T-cell (primary cell): ENCODE measurements around the gene GID8. TPM values are rescaled to one million over a fixed set of nuclear protein-coding genes. Genes with fewer than 3 reads are reported as not detected.

Experiments used
- ATAC-seq, 4 experiments: fragments of 200-7000 bp in 3 of 4; fragments of 150-1000 bp in 1 of 4; cut with Tn5 transposase; replicated peaks in 1 of 4; 1 replicate in 3 of 4; 2 replicates in 1 of 4; pipeline ENCODE4 v1.10.0; 2021; ENCODE audit warnings: moderate library complexity in 3 of 4, mild to moderate bottlenecking in 2 of 4, moderate number of reproducible peaks in 1 of 4
- CTCF ChIA-PET, 2 donors: fragments of 300-600 bp; sonication (Branson Sonifier 250); formaldehyde crosslinking; loops; one replicate each; lab custom pipeline; 2022; ENCODE audit warnings: antibody characterized with exemption in 2 of 2; lab: Charles Lee
- POLR2A ChIA-PET, 2 donors: fragments of 300-600 bp; sonication (Branson Sonifier 250); formaldehyde crosslinking; loops; one replicate each; lab custom pipeline; 2022; ENCODE audit warnings: antibody characterized with exemption in 2 of 2; lab: Charles Lee
- DNase-seq, 35 experiments: peaks; one replicate each; pipeline versions ENCODE4 v3.0.0 to v3.0.0-alpha.2; 2013 to 2023
- H3K27ac ChIP-seq: one replicate; pipeline ENCODE4 v1.5.1; 2013; ENCODE audit warnings: low read length
- H3K27me3 ChIP-seq, 2 experiments: replicated peaks in 1 of 2; 1 replicate in 1 of 2; 2 replicates in 1 of 2; pipeline versions ENCODE4 v1.6.1 to v1.7.0; 2013; ENCODE audit warnings: low read length in 1 of 2, mixed read lengths in 1 of 2; ENCODE audit not compliant: control insufficient read depth in 2 of 2, insufficient read depth in 2 of 2; ENCODE audit errors: extremely low read depth in 1 of 2
- H3K36me3 ChIP-seq, 2 donors: 1 replicate in 1 of 2; 2 replicates in 1 of 2; pipeline versions ENCODE4 v1.6.1 to v1.7.0; 2013; ENCODE audit warnings: low read length in 1 of 2; ENCODE audit not compliant: control insufficient read depth in 2 of 2, insufficient read depth in 1 of 2; ENCODE audit errors: extremely low read depth in 1 of 2
- H3K4me1 ChIP-seq, 2 experiments: 1 replicate in 1 of 2; 2 replicates in 1 of 2; pipeline versions ENCODE4 v1.6.1 to v1.7.0; 2013; ENCODE audit warnings: low read length in 2 of 2, mixed read lengths in 1 of 2; ENCODE audit not compliant: insufficient read depth in 2 of 2, control insufficient read depth in 1 of 2; ENCODE audit errors: extremely low read depth in 1 of 2
- H3K4me3 ChIP-seq, 2 donors: 1 replicate in 1 of 2; 2 replicates in 1 of 2; pipeline versions ENCODE4 v1.5.1 to v1.7.0; 2013; ENCODE audit warnings: mild to moderate bottlenecking in 2 of 2, low read length in 1 of 2, moderate library complexity in 1 of 2; ENCODE audit not compliant: control insufficient read depth in 1 of 2; ENCODE audit errors: extremely low read depth in 1 of 2
- H3K9me3 ChIP-seq: 2 replicates; pipeline ENCODE4 v1.7.0; 2013
- H3K27ac Mint-ChIP-seq, 2 donors: one replicate each; pipeline ENCODE4 v1.8.0; 2020 to 2021; ENCODE audit warnings: mild to moderate bottlenecking in 2 of 2, mixed read lengths in 2 of 2
- H3K27me3 Mint-ChIP-seq, 2 donors: one replicate each; pipeline ENCODE4 v1.8.0; 2021 to 2022; ENCODE audit warnings: mixed read lengths in 2 of 2
- H3K36me3 Mint-ChIP-seq: one replicate; pipeline ENCODE4 v1.8.0; 2021; ENCODE audit warnings: mixed read lengths
- H3K4me1 Mint-ChIP-seq, 3 donors: one replicate each; pipeline ENCODE4 v1.8.0; 2020 to 2022; ENCODE audit warnings: mixed read lengths in 3 of 3, mild to moderate bottlenecking in 1 of 3
- H3K4me3 Mint-ChIP-seq, 3 donors: one replicate each; pipeline ENCODE4 v1.8.0; 2020 to 2022; ENCODE audit warnings: mild to moderate bottlenecking in 3 of 3, mixed read lengths in 3 of 3, moderate library complexity in 3 of 3
- H3K9me3 Mint-ChIP-seq, 3 donors: one replicate each; pipeline ENCODE4 v1.8.0; 2020 to 2022; ENCODE audit warnings: mixed read lengths in 3 of 3
- WGBS: methylation state at CpG from one replicate; pipeline ENCODE4 v1.1.5; 2013; ENCODE audit warnings: missing lambda C conversion rate; ENCODE audit not compliant: insufficient coverage; 5-methylcytosine and 5-hydroxymethylcytosine counted together
- total RNA-seq, 35 experiments: library from RNA in 6 of 35; stranded (reverse) in 6 of 35; fragments of 120-200 nt in 1 of 35; gene quantifications; one replicate each; pipeline versions ENCODE4 v1.2.1 to v1.2.4 and lab custom pipeline; 2013 to 2026

The GID8 gene
- total RNA-seq, 5 donors from 2014 or later (not counting 1 experiment from before 2014, with no cell fraction given), result 33.1 to 43.4 (median 41.2) TPM

- no peaks in the 10 kb centered on the region for H3K9me3 Mint-ChIP-seq
- peaks cover 74 to 81% (median 76%) of the 10 kb centered on the region in 3 donors for H3K4me1 Mint-ChIP-seq
- H3K27ac ChIP-seq, result peak overlapping the region; percentile 89
- DNase-seq, result peak in 34 of 35 experiments; percentile 31 to 75 (median 52)
- H3K4me1 ChIP-seq, result peaks cover 47 to 76% of the 10 kb centered on the region in 2 experiments
- no peaks in the 10 kb centered on the region for H3K36me3 Mint-ChIP-seq
- H3K4me3 ChIP-seq, result peak overlapping the region; percentile 83 to 93
- ChIA-PET POLR2A (interaction anchor here in 1 of 2 donors (1.8 kb wide), 1 partner anchor 10 kb away, joined by 4 read pairs; no protein-coding TSS in a partner anchor), CTCF (interaction anchor here in 1 of 2 donors (0.7 to 1.8 kb wide), 3 partner anchors 9 to 64 kb away, joined by 3 to 6 read pairs (median 3); partner anchors contain the start of gene TCFL5)
- H3K36me3 ChIP-seq, result no peaks in the 10 kb centered on the region
- no peaks in the 10 kb centered on the region for H3K9me3 ChIP-seq
- peak overlapping the region; percentile 95 to 97 (median 95) for H3K4me3 Mint-ChIP-seq
- peak overlapping the region; percentile 93 to 94 for H3K27ac Mint-ChIP-seq
- no peaks in the 10 kb centered on the region for H3K27me3 Mint-ChIP-seq
- no peaks in the 10 kb centered on the region for H3K27me3 ChIP-seq
- under 1% methylated on average over 58 of the region's 63 CpGs for WGBS
- peak in 3 of 4 experiments; percentile 8 to 30 (median 16) for ATAC-seq
Measured at GRCh38 chr20:62925420-62926228, 12.3 kb upstream of the GID8 start.

GRCh38 chr20:62926229-62927127 lies 11.5 kb upstream of the GID8 start, which contains the start of gene DIDO1:
TSS of gene DIDO1 (minus strand) at chr20:62926505.
- Mint-ChIP-seq H3K27me3 (no peaks in the 10 kb centered on the region), H3K4me1 (peaks cover 68 to 82% (median 69%) of the 10 kb centered on the region in 3 donors)
- under 1% methylated on average over 84 of the region's 92 CpGs for WGBS

GRCh38 chr20:62927128-62927705 lies 10.7 kb upstream of the GID8 start:
- Mint-ChIP-seq H3K4me3 (peak overlapping the region; percentile 94 to 97 (median 96)), H3K9me3 (no peaks in the 10 kb centered on the region), H3K27ac (peak overlapping the region; percentile 95 to 96), H3K4me1 (peaks cover 66 to 78% (median 67%) of the 10 kb centered on the region in 3 donors), H3K36me3 (no peaks in the 10 kb centered on the region), H3K27me3 (no peaks in the 10 kb centered on the region)
- DNase-seq, result no peak
- POLR2A ChIA-PET, result interaction anchor here in 1 of 2 donors (1.1 kb wide), 1 partner anchor 10 kb away, joined by 4 read pairs; no protein-coding TSS in a partner anchor
- peak overlapping the region; percentile 68 for H3K27ac ChIP-seq
- H3K4me1 ChIP-seq, result peaks cover 37 to 62% of the 10 kb centered on the region in 2 experiments
- WGBS, result 98% methylated on average over 4 of the region's 12 CpGs
- no peak for ATAC-seq
- no peaks in the 10 kb centered on the region for H3K27me3 ChIP-seq
- no peaks in the 10 kb centered on the region for H3K36me3 ChIP-seq
- CTCF ChIA-PET, result interaction anchor here in 1 of 2 donors (1.0 to 1.8 kb wide), 3 partner anchors 8 to 10 kb away, joined by 4 to 6 read pairs (median 4); no protein-coding TSS in a partner anchor
- H3K4me3 ChIP-seq, result peak overlapping the region; percentile 56 to 93
- H3K9me3 ChIP-seq, result no peaks in the 10 kb centered on the region

More at GRCh38 chr20:62926229-62927127, 11.5 kb upstream of the GID8 start, which contains the start of gene DIDO1:
- H3K4me3 ChIP-seq, result peak within 1 kb of the TSS; percentile 83 to 93
- peaks cover 43 to 67% of the 10 kb centered on the region in 2 experiments for H3K4me1 ChIP-seq
- peak within 1 kb of the TSS; percentile 95 to 96 for H3K27ac Mint-ChIP-seq
- H3K27ac ChIP-seq, result peak within 1 kb of the TSS; percentile 89
- H3K27me3 ChIP-seq, result no peaks in the 10 kb centered on the region
- H3K36me3 Mint-ChIP-seq, result no peaks in the 10 kb centered on the region
- no peaks in the 10 kb centered on the region for H3K9me3 Mint-ChIP-seq
- H3K36me3 ChIP-seq, result no peaks in the 10 kb centered on the region
- ChIA-PET CTCF (interaction anchor here in 1 of 2 donors (0.7 to 1.8 kb wide), 3 partner anchors 8 to 65 kb away, joined by 3 to 6 read pairs (median 4); partner anchors contain the start of gene TCFL5), POLR2A (interaction anchor here (0.6 to 1.1 kb wide), 2 partner anchors 9 to 11 kb away, joined by 3 to 4 read pairs; no protein-coding TSS in a partner anchor)
- H3K9me3 ChIP-seq, result no peaks in the 10 kb centered on the region
- H3K4me3 Mint-ChIP-seq, result peak within 1 kb of the TSS; percentile 95 to 97 (median 95)
- DNase-seq (peak; percentile 72 to 94 (median 84)), ATAC-seq (peak; percentile 82 to 89 (median 86))

GRCh38 chr20:62928246-62928939 lies 9.6 kb upstream of the GID8 start:
- H3K27me3 Mint-ChIP-seq, result no peaks in the 10 kb centered on the region

GRCh38 chr20:62929051-62929538 lies 8.9 kb upstream of the GID8 start:
- Histone ChIP-seq H3K9me3 (no peaks in the 10 kb centered on the region), H3K36me3 (no peaks in the 10 kb centered on the region), H3K27me3 (no peaks in the 10 kb centered on the region), H3K4me3 (peak overlapping the region; percentile 56 to 93), H3K27ac (peak overlapping the region; percentile 68), H3K4me1 (peaks cover 22 to 49% of the 10 kb centered on the region in 2 experiments)
- ChIA-PET CTCF (no interaction called here), POLR2A (no interaction called here)
- WGBS, result under 1% methylated on average over 43 of the region's 44 CpGs
- Mint-ChIP-seq H3K27ac (peak overlapping the region; percentile 91 to 96), H3K9me3 (no peaks in the 10 kb centered on the region), H3K27me3 (no peaks in the 10 kb centered on the region), H3K4me3 (peak overlapping the region; percentile 94 to 97 (median 96)), H3K4me1 (peaks cover 51 to 64% (median 58%) of the 10 kb centered on the region in 3 donors), H3K36me3 (no peaks in the 10 kb centered on the region)
- ATAC-seq, result peak; percentile 36 to 51 (median 39)
- peak in 13 of 35 experiments; percentile 15 to 65 (median 49) for DNase-seq

More at GRCh38 chr20:62928246-62928939, 9.6 kb upstream of the GID8 start:
- ChIA-PET CTCF (interaction anchor here in 1 of 2 donors (1.3 to 1.8 kb wide), 2 partner anchors 9 to 10 kb away, joined by 4 to 6 read pairs; no protein-coding TSS in a partner anchor), POLR2A (no interaction called here)
- peaks cover 58 to 71% (median 64%) of the 10 kb centered on the region in 3 donors for H3K4me1 Mint-ChIP-seq
- peak overlapping the region; percentile 82 to 96 for H3K27ac Mint-ChIP-seq
- ATAC-seq (no peak), DNase-seq (peak in 1 of 35 experiments; percentile 55)
- peaks cover 29 to 51% of the 10 kb centered on the region in 2 experiments for H3K4me1 ChIP-seq
- no peaks in the 10 kb centered on the region for H3K9me3 Mint-ChIP-seq
- H3K27me3 ChIP-seq, result no peaks in the 10 kb centered on the region
- peak overlapping the region; percentile 68 for H3K27ac ChIP-seq
- 67% methylated on average over 1 of the region's 14 CpGs for WGBS
- H3K4me3 Mint-ChIP-seq, result peak overlapping the region; percentile 94 to 97 (median 96)
- no peaks in the 10 kb centered on the region for H3K36me3 ChIP-seq
- no peaks in the 10 kb centered on the region for H3K9me3 ChIP-seq
- H3K36me3 Mint-ChIP-seq, result no peaks in the 10 kb centered on the region
- H3K4me3 ChIP-seq, result peak overlapping the region; percentile 56 to 93
